ENCODE measurements around the gene CACNG1.

GRCh38 chr17:67025216-67025792, 19.1 kb upstream of the CACNG1 start:
- TF ChIP-seq CTCF (IDR thresholded peaks at IDR 0.05) (no peak), POLR2A (IDR thresholded peaks at IDR 0.05) (no peak)

Data from testis (tissue), 2 donors.